GM18502 (cell line): ENCODE measurements around the gene CAMK2D.

Experiments
- ATAC-seq: cut with Tn5 transposase; IDR thresholded peaks from one replicate; pipeline ENCODE4 v1.9.1; 2021; ENCODE audit warnings: mild to moderate bottlenecking; ENCODE audit not compliant: unreplicated experiment, poor library complexity

Gene CAMK2D

GRCh38 chr4:113617195-113617594 is 144.3 kb downstream of the CAMK2D start:
- ATAC-seq = no peak

GRCh38 chr4:113616443-113616842 is 145.1 kb downstream of the CAMK2D start:
- ATAC-seq = peak; percentile 44

DNA sequence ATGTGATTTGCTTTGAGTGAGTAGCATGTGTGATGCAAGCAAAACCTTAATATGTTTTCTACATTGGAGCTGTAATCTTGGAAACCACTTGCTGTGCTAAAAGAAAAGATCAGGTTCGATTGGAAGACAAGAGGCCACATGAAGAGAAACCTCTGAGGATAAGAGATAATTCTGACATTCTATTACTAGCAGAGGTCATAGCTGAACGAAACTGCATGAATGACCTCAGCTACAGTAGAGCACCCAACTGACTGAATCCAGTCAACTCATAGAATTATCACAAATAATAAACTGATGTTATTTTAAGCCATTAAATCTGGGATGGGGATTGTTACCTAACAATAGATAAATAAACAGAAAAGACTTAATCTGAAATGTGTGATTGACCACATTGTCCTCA is 147.1 kb downstream of the CAMK2D start:
- ATAC-seq = no peak

GRCh38 chr4:113613503-113613902 is 148.0 kb downstream of the CAMK2D start:
- no peak for ATAC-seq

GRCh38 chr4:113610537-113610936 is 151.0 kb downstream of the CAMK2D start:
- no peak for ATAC-seq

GRCh38 chr4:113607998-113608397 is 153.5 kb downstream of the CAMK2D start:
- peak; percentile 92 for ATAC-seq

GRCh38 chr4:113607147-113607720 is 154.3 kb downstream of the CAMK2D start:
- ATAC-seq = no peak

GRCh38 chr4:113604955-113605354 is 156.6 kb downstream of the CAMK2D start:
- ATAC-seq = no peak

- no peak for ATAC-seq
These were observed 157.6 kb downstream of the CAMK2D start for GRCh38 chr4:113603911-113604310.

GRCh38 chr4:113602646-113603228 is 158.8 kb downstream of the CAMK2D start:
- ATAC-seq = no peak

GRCh38 chr4:113601636-113602035 is 159.9 kb downstream of the CAMK2D start:
- no peak for ATAC-seq

DNA sequence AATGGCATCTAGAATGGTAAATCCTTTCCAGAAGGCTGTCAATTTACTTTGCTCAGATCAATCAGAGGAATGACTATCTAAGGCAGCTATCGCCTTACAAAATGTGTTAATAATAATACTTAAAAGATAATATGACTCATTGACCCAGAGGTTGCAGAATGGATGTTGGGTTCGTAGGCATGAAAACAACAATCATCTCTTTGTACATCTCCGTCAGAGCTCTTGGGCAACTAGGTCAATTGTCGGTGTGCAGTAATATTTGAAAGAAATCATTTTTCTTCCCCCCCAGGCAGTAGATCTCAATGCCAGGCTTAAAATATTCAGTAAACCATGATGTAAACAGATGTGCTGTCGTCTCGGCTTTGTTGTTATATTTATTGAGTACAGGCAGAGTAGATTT is 165.1 kb downstream of the CAMK2D start:
- no peak for ATAC-seq

DNA sequence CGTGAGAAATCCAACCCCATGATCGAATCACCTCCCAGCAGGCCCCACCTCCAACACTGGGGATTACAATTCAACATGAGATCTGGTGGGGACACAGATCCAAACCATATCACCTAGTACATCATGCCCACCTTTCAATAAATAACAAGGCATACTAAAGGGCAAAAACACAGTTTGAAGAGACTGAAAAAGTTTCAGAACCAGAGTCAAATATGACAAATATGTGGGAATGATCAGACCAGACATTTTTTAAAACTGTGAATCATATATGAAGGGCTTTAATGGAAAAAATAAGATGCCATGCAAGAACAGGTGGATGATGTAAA is 167.3 kb downstream of the CAMK2D start:
- no peak for ATAC-seq

GRCh38 chr4:113593400-113594230 is 167.9 kb downstream of the CAMK2D start:
- peak; percentile 82 for ATAC-seq

GRCh38 chr4:113591982-113592381 is 169.6 kb downstream of the CAMK2D start:
- no peak for ATAC-seq

DNA sequence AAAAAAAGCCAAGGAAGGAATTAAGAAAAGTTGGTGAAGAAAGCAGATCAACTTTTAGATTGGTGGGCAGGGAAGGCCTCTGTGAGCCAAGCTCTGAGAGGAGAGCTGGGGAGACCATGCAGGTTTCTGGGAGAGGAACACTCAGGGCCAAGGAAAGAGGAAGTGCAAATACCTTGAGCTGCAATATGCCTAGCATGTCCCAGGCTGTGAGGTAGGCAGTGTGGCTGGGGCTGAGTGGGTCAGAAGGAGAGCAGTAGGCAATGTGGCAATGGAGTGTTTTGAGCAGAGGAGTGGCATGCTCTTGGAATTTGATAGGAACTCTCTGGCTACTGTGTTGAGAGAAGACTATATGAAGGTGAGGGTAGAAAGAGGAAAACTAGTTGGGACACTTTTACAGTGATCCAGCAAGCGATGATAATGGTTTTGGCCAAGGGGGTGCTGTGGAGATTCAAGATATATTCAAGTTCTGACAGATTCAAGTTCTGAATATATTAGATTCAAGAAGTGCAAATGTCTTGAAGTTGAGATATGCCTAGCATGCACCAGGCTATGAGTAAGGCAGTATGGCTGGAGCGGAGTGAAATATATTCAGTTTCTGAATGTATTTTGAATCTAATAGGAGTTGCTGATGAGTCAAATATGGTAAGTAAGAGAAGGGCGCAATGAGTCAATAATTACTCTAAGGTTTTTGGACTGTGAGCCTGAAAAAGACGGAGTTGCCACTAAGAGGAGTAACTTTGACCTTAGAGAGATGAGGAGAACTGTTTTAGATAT is 172.5 kb downstream of the CAMK2D start:
- peak; percentile 63 for ATAC-seq

DNA sequence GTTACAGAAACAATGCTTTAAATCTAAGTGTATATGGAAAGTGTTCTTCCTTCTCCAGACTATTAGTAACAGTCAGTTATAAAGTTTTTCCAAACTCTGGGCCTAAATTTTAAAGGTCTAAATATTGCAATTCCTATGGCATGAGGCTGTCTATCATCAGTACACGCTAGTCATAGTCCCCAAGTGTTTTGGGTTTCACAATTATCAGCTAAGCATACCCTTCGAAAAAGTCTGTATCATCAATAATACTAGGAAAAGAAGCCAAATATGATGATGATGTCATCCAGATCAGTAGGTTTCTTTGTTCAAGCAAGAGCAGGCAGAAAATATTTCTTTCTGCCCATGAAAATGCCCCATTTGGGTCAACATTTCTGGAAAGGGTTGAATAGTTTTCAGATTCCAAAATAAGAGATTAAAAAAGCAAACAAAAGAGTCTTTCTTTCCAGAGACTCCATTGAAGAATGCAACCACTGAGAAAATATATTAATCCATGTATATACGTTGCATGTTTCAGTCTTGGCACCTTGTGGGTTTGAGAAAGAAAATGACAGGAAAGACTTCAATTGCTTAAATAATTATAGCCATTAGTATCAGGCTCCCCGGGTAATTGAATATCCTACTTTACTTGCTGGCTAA is 173.8 kb downstream of the CAMK2D start:
- ATAC-seq = no peak

GRCh38 chr4:113587156-113587555 is 174.4 kb downstream of the CAMK2D start:
- ATAC-seq = no peak

- no peak for ATAC-seq
These were observed 175.5 kb downstream of the CAMK2D start for GRCh38 chr4:113586072-113586471.

- no peak for ATAC-seq
These were observed 177.0 kb downstream of the CAMK2D start for GRCh38 chr4:113584407-113585150.
